Fibroblast of pulmonary artery (primary cell): ENCODE results near the gene OMP.

Source experiments
- DNase-seq: peaks from one replicate; pipeline ENCODE4 v3.0.0-alpha.2; 2010; ENCODE audit warnings: low read depth
- H3K4me3 ChIP-seq: replicated peaks from 2 replicates; pipeline ENCODE4 v1.5.1; 2011; ENCODE audit warnings: low read depth, mild to moderate bottlenecking, control low read depth, low read length, moderate library complexity
- TF ChIP-seq, protein P1 (sequence below): IDR thresholded peaks from 2 replicates; pipeline ENCODE4 v1.5.1; 2011; ENCODE audit warnings: mild to moderate bottlenecking, control low read depth, low read length, inconsistent platforms; ENCODE audit errors: missing control alignments

OMP gene

DNA sequence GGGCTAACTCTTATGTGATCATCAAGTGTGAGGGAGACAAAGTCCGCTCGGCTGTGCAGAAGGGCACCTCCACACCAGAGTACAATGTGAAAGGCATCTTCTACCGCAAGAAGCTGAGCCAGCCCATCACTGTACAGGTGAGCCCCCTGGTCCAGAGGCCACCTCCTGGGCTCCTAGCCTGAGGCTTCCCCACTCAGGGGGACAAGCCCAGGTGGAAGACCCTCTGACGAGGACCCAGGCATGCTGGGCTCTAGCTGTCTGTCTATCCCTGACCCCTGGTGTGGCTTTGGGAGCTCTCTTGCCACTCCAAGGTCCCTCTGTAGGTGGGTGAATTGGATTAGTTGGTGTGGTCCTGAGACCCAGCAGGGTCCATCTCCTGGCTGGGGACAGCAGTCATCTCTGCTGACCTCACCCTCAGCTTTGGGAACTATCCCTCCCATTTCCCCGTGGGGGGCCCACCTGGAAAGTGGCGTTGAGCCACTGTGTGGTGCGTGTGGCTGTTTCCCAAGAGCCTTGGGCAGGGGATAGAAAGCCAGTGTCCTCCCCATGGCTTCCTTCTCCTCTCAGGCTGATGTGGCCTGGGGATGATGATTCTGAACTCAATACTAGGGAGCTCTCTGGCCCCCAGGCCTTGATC is 20.1 kb downstream of the OMP start:
- DNase-seq, result no peak
- H3K4me3 ChIP-seq, result no peak overlapping the region
- TF ChIP-seq, protein P1, sequence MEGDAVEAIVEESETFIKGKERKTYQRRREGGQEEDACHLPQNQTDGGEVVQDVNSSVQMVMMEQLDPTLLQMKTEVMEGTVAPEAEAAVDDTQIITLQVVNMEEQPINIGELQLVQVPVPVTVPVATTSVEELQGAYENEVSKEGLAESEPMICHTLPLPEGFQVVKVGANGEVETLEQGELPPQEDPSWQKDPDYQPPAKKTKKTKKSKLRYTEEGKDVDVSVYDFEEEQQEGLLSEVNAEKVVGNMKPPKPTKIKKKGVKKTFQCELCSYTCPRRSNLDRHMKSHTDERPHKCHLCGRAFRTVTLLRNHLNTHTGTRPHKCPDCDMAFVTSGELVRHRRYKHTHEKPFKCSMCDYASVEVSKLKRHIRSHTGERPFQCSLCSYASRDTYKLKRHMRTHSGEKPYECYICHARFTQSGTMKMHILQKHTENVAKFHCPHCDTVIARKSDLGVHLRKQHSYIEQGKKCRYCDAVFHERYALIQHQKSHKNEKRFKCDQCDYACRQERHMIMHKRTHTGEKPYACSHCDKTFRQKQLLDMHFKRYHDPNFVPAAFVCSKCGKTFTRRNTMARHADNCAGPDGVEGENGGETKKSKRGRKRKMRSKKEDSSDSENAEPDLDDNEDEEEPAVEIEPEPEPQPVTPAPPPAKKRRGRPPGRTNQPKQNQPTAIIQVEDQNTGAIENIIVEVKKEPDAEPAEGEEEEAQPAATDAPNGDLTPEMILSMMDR, result no peak

DNA sequence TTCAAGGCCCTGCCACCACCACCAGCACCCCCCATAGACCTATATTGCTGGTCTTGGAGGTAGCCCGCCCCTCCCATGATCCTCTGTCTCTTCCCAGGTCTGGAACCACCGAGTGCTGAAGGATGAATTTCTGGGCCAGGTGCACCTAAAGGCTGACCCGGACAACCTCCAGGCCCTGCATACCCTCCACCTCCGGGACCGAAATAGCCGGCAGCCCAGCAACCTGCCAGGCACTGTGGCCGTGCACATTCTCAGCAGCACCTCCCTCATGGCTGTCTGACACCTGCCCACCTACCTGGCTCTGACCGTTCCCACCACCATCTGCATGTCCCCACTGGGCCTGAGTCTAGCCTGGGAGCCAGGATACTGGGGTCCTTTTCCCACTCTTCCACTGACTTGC is 21.0 kb downstream of the OMP start:
- no peak overlapping the region for H3K4me3 ChIP-seq
- no peak for DNase-seq
- TF ChIP-seq, protein P1, result no peak

DNA sequence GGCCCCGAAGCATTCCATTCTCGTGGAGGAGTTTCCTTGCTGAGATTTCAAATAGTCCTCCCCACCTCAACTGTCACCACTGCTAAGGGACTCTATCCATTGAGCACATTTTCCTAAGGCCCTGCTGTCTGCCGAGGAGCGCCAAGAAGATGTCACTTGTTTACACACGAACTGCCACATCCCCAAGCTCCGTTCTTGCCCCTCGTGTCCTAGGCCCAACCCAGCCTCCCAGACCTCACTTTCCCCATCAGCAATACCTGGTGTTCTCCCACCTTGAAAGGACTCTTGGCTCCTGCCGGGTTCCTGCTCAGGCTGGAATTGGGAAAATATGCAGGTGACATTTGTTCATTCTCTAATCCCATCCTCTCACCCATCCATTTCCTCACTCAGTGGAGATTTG is 21.4 kb downstream of the OMP start:
- H3K4me3 ChIP-seq, result no peak overlapping the region
- no peak for DNase-seq
- TF ChIP-seq, protein P1, result no peak

DNA sequence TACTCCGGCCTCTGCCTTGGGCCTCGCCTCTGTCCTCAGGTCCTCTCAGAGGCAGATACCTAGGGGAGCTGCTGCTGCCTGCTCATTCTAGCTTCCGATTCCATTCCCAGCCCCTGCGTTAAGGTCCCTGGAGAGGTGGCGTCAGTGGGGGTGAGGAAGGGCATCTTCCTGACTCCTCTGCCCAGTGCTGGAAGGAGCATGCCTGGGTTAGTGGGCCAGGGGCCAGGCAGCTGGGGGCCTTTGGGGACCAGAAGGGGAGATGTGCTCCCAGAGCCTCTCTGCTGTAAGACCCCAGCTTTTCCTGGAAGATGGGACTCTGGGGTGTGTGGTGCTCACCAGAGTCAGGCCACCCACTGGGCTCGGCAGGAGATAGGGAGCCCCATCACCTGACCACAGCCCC is 21.8 kb downstream of the OMP start:
- no peak for DNase-seq
- no peak overlapping the region for H3K4me3 ChIP-seq
- TF ChIP-seq, protein P1, result no peak

DNA sequence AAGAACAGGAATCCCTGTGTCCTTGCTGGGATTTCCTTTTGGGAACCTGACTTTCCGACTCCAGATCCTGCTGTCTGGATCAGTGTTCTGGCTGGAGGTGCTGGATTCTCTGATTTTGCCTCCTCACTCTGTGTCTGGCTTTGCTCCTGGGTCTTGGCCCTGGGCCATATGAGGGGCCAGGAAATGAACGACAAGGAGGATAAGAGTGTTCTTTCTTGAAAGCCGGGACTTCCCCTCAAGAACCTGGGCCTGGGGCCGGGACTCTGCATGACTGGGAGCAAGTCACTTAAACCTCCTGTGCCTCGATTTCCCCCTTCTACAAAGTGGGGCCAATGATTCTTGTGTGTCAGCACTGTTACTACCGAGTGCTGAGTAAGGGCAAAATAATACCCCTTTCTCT is 22.6 kb downstream of the OMP start:
- no peak for DNase-seq
- TF ChIP-seq, protein P1, result no peak
- H3K4me3 ChIP-seq, result no peak overlapping the region

- no peak for DNase-seq
- TF ChIP-seq, protein P1, result no peak
- H3K4me3 ChIP-seq, result no peak overlapping the region
Observed at GRCh38 chr11:77125695-77126094, 23.1 kb downstream of the OMP start.

DNA sequence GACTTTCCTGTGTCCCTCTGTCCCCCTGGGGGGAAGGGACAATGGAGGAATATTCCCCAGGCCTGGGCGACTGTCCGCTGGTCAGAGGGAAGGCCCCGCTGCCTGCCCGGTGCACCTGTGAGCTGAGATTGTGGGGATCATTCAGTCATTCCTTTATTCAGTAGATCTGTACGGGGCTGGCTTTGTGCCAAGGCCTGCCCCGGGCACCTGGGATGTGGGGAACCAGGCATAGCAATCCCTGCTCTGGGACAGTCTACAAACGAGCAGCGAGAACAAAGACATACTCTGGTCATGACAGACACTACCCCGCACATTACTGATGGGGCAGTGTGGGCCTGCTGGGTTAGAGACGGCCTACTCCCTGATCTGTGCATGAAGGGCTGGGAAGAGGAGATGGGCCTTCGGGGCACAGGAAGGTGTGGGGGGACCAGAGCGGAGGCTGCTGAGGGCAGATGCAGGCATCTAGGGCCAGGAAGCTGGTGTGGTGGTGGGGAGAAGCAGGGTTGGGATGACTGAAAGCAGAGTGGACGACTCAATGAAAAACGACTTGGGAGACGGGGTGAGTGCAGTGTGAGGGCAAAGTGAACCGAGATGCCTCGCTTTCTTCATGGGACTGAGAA is 23.6 kb downstream of the OMP start:
- TF ChIP-seq, protein P1, result no peak
- no peak overlapping the region for H3K4me3 ChIP-seq
- DNase-seq, result no peak
